Pancreas (tissue), 10 donors: Measurements from ENCODE around the gene PISD. TPM values are rescaled to one million over a fixed set of nuclear protein-coding genes. Genes with fewer than 3 reads are reported as not detected.

ENCODE experiments used
- ATAC-seq, 4 donors: fragments of 200-7000 bp; cut with Tn5 transposase; one replicate each; pipeline versions ENCODE4 v1.8.0 to v1.9.1; 2020; ENCODE audit warnings: mild to moderate bottlenecking in 4 of 4, moderate library complexity in 4 of 4
- DNase-seq, 6 donors: peaks; one replicate each; pipeline ENCODE4 v3.0.0-alpha.2; 2020
- FAIRE-seq: peaks from 2 replicates; lab custom pipeline; 2012; peaks lifted over from hg19 to GRCh38; lab: Jason Lieb, UNC
- H3K27ac ChIP-seq, 4 donors: fragments of 200-600 bp; sonication (generic); 1 replicate in 3 of 4; 2 replicates in 1 of 4; pipeline versions ENCODE4 v1.5.0 to v1.8.0; 2020
- H3K27me3 ChIP-seq, 4 donors: fragments of 200-600 bp; one replicate each; pipeline ENCODE4 v1.8.0; 2021
- H3K36me3 ChIP-seq, 3 donors: fragments of 200-600 bp; sonication (generic) in 1 of 3; one replicate each; pipeline versions ENCODE4 v1.5.0 to v1.8.0; 2020 to 2021
- H3K4me1 ChIP-seq, 3 donors: fragments of 200-600 bp; one replicate each; pipeline ENCODE4 v1.8.0; 2021
- H3K4me3 ChIP-seq, 4 donors: fragments of 200-600 bp; sonication (generic) in 2 of 4; one replicate each; pipeline versions ENCODE4 v1.5.0 to v1.8.0; 2020 to 2021
- H3K9me3 ChIP-seq, 4 donors: fragments of 200-600 bp; one replicate each; pipeline ENCODE4 v1.8.0; 2021
- CTCF ChIP-seq, 4 donors: fragments of 200-600 bp; sonication (generic) in 3 of 4; IDR thresholded peaks; one replicate each; pipeline versions ENCODE4 v1.5.0 to v1.8.0; 2021; ENCODE audit warnings: antibody characterized with exemption in 4 of 4
- WGBS, 2 donors: extraction: QIAGEN DNeasy Blood & Tissue Kit; methylation state at CpG; one replicate each; pipeline ENCODE4 v1.1.7; 2013; 5-methylcytosine and 5-hydroxymethylcytosine counted together
- intact Hi-C, 3 donors: fragments of 100-400 bp; cut with DNase I; formaldehyde crosslinking; loops; one replicate each; pipeline versions ENCODE4 v1.11.1 to v1.14.2; 2022
- polyA plus RNA-seq, 2 donors: library from polyadenylated mRNA; stranded (reverse); fragments of 200-250 nt; gene quantifications; one replicate each; pipeline ENCODE4 v1.2.3, GENCODE V29; 2013
- total RNA-seq, 6 donors: library from RNA; stranded (reverse); fragmentation: NEBNext Ultra II Directional in 4 of 6; extraction: Animal tissue kit (Norgen Biotek cat#: 25700) in 4 of 6; gene quantifications; one replicate each; pipeline versions ENCODE4 v1.2.1 to v1.2.4, GENCODE V29; 2021 to 2023
- donor health status: healthy with polysubstance abuse.
- donor health status: DM: no; HTN: no; CAD: no; lungs with moderate emphysema.
- donor health status: DM: no; HTN: no; CAD: no.
- donor health status: control.
- donor health status: control.
- donor health status: Bipolar disorder and iron deficiency.
- donor health status: DM: yes; HTN: yes; CAD: no.
- donor health status: DM: no; HTN: no; CAD: no.
- donor health status: DM: no; HTN: no; CAD: no.
- donor health status: DM: yes; HTN: yes; CAD: no.

Gene PISD
- total and polyA plus RNA-seq, 8 donors, result 11.6 to 48.3 (median 19.2) TPM

- peak overlapping the region; percentile 73 to 83 (median 80) for H3K27ac ChIP-seq
- 2 to 4% methylated on average over 60 to 65 of the region's 65 CpGs for WGBS, 2 donors
- H3K27me3 ChIP-seq, result no peaks in the 10 kb centered on the region
- no peak for TF ChIP-seq CTCF (IDR thresholded peaks at IDR 0.05)
- H3K36me3 ChIP-seq, result no peaks in the 10 kb centered on the region
- H3K4me3 ChIP-seq, result peak overlapping the region; percentile 64 to 91 (median 78)
- ATAC-seq, result peak; percentile 69 to 84 (median 78)
- H3K9me3 ChIP-seq, result no peaks in the 10 kb centered on the region
- DNase-seq, result peak; percentile 66 to 89 (median 80)
- peaks cover 4 to 22% (median 17%) of the 10 kb centered on the region in 3 donors for H3K4me1 ChIP-seq
- FAIRE-seq, result no peak
- intact Hi-C loops, result no loop called here
These were observed 31.4 kb downstream of the PISD start for GRCh38 chr22:31630331-31631329.

- ATAC-seq (no peak), DNase-seq (peak in 1 of 6 donors; percentile 69), FAIRE-seq (no peak)
- Histone ChIP-seq H3K27me3 (no peaks in the 10 kb centered on the region), H3K9me3 (no peaks in the 10 kb centered on the region), H3K27ac (peak overlapping the region; percentile 73 to 83 (median 80)), H3K4me1 (peaks cover 4 to 22% (median 17%) of the 10 kb centered on the region in 3 donors), H3K36me3 (no peaks in the 10 kb centered on the region), H3K4me3 (peak overlapping the region; percentile 64 to 91 (median 78))
- TF ChIP-seq CTCF (IDR thresholded peaks at IDR 0.05), result no peak
- WGBS, 2 donors, result 36 to 37% methylated on average over 13 to 14 of the region's 14 CpGs
- intact Hi-C loops, result loop anchor here in 1 of 3 donors (10.0 kb wide), 1 partner anchor 55 kb away; no protein-coding TSS in a partner anchor
These were observed 32.3 kb downstream of the PISD start for GRCh38 chr22:31629741-31630184.

- DNase-seq (no peak), ATAC-seq (no peak), FAIRE-seq (no peak)
- H3K27me3 ChIP-seq, result no peaks in the 10 kb centered on the region
- no peak for TF ChIP-seq CTCF (IDR thresholded peaks at IDR 0.05)
- H3K4me3 ChIP-seq, result peak overlapping the region in 1 of 4 donors; percentile 91
- intact Hi-C loops, result loop anchor here in 1 of 3 donors (10.0 kb wide), 1 partner anchor 54 kb away; no protein-coding TSS in a partner anchor
- no peak overlapping the region for H3K27ac ChIP-seq
- H3K4me1 ChIP-seq, result peaks cover 4 to 22% (median 17%) of the 10 kb centered on the region in 3 donors
- 86 to 88% methylated on average over 16 to 17 of the region's 17 CpGs for WGBS, 2 donors
- H3K36me3 ChIP-seq, result no peaks in the 10 kb centered on the region
- H3K9me3 ChIP-seq, result no peaks in the 10 kb centered on the region
These were observed 32.9 kb downstream of the PISD start for GRCh38 chr22:31628969-31629708.

GRCh38 chr22:31628362-31628761 is 33.7 kb downstream of the PISD start:
- no peaks in the 10 kb centered on the region for H3K27me3 ChIP-seq
- intact Hi-C loops, result loop anchor here in 1 of 3 donors (10.0 kb wide), 1 partner anchor 54 kb away; no protein-coding TSS in a partner anchor
- peak overlapping the region in 1 of 4 donors; percentile 1 for H3K27ac ChIP-seq
- TF ChIP-seq CTCF (IDR thresholded peaks at IDR 0.05), result no peak
- peaks cover 4 to 20% (median 17%) of the 10 kb centered on the region in 3 donors for H3K4me1 ChIP-seq
- ATAC-seq (no peak), DNase-seq (no peak), FAIRE-seq (no peak)
- H3K4me3 ChIP-seq, result no peak overlapping the region
- WGBS, 2 donors, result 73 to 89% methylated on average over 1 of the region's 1 CpG
- no peaks in the 10 kb centered on the region for H3K9me3 ChIP-seq
- H3K36me3 ChIP-seq, result no peaks in the 10 kb centered on the region
